ENCODE data around the gene MYH16.
"Not testable (repeated sequence)": the region's sequence is repeated elsewhere in the genome, so short reads cannot be mapped to it uniquely, and the experiment has no call there.

The MYH16 gene

DNA sequence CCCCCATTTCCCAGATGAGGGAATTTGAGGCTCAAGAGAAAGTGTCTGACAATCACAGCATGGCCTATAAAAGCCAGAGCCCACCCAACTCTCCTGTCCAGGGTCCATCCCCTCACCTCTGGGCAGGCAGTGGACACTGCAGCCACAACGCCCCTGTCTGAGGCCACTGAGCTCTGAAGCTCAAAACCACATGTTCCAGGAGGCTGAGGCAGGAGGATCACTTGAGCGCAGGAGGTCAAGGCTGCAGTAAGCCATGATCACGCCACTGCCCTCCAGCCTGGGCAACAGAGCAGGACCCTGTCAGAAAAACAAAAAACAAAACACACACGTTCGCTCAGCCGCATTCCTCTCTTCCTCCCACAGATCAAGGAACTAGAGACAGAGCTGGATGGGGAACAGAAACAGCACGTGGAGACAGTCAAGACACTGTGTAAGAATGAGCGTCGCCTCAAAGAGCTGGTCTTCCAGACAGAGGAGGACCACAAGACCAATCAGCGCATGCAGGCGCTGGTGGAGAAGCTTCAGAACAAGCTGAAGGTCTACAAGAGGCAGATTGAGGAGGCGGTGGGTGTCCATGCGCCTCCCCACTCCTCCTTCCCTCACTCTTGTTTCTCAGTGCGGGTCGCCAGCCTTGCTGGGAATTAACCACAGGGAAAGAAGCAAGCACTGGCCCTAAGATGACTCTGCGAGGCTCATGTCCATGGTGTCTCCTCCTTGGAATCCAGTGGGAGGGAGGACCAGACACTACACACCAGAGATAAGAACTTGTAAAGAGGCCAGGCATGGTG is 33.0 kb downstream of the MYH16 start:
- no peak for DNase-seq (ENCODE audit: low read depth)

DNA sequence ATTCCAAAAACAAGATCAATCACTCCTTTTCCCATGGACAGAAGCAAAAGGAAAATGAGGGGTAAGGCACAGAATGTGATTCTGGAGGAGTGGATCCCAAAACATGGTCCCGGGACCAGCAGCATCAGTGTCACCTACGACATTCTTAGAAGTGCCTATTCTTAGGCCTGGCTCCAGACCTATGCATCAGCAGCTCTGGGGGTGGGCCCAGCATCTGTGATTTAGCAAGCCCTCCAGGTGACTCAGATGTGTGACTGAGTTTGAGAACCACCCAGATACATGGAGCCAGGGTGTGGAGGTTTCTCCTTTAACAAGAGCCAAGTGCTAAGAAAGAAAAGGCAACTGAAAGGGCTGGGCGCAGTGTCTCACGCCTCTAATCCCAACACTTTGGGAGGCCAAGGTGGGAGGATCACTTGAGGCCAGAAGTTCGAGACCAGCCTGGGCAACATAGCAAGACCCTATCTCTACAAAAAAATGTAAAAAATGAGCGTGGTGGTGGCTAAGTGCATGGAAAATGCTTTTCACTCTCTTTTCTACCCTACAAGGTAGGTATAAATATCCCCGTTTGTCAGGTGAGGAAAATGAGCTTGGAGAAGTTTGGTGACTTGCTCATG is 35.9 kb downstream of the MYH16 start:
- DNase-seq (ENCODE audit: low read depth): no peak

DNA sequence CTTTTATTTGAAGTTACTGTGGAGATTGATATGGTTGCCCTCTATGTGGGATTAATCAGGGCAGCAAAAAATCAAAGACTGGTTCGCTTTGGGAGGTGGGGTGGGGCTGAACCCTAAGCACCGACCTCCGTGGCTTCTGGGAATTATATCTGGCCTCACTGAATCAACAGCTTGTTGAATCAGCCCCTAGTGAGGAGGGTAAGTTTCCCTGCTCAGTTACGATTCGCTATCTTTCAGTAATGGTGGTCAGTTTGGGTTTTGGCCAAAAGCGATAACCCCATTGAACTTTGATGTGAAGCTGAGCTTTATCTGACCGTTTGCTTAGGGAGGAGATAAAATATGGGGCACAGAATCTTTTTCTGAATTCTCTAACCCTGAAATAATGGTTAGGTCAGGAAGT is 36.5 kb downstream of the MYH16 start:
- no peak for DNase-seq (ENCODE audit: low read depth)

DNA sequence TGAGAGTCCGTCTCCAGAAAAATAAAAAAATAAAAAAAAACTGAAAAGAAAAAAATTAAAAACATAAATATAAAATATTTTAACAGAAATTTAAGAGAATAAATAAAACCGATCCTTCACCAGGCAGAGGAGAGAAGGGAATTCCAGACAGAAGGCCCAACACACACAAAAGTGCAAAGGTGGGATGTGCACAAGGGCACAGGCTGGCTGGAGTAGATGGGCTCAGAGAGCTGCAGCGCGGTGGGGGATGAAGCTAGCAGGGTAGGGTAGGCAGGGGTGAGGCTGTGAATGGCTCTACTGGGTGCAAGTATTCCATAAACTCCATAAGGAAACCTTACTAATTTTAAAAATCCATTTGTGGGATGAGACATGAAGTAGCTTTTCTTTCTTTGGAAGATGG is 37.4 kb downstream of the MYH16 start:
- DNase-seq (ENCODE audit: low read depth): no peak

DNA sequence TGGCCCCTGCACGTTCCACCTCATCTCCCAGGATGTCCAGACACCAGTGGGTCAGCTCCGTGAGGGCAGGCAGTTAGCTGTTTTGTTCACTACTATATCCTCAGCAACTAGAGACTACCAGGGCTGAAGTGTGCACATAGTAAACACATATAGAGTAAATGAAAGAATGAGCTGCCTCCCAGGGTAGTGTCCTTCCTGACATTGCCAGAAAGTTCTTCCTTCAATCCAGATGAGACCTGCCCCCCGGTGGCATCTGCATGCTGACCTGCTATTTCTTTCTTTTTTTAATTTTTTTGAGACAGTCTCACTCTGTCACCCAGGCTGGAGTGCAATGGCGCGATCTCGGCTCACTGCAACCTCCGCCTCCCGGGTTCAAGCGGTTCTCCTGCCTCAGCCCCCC is 39.1 kb downstream of the MYH16 start:
- no peak for DNase-seq (ENCODE audit: low read depth)

DNA sequence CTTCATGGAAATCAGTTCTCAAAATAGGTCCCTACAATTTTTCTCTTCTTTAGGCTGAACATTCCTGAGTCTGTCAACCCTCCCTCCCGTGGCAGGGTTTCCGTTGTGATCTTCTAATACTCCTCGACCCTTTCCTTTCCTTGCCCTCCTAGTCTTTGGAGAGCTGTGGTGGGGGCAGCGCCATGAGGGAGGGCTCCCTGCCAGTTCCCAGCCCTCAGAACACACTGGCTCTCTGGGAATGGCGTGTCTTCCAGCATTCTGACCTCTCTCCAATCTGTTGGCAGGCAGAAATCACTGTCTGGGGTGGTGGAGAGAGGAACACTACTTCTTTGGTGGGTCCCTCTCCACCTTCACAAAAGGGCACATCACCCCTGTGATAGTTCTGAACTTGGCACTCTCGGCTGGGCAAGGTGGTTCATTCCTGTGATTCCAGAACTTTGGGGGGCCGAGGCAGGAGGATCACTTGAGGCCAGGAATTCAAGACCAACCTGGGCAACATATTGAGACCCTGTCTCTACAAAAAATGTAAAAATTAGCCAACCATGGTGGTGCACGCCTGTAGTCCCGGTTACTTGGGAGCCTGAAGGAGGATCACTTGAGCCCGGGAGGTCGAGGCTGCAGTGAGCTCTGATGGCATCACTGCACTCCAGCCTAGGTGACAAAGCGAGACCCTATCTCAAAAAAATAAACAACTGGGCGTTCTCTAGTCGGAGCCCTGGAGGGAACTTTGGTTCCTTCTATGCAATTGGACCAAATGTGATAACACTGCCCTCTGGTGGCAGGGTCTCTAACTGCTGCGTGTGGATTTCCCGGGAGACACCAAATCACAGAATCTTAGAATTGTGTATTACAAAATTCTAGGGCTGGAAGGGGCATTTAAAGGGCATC is 39.9 kb downstream of the MYH16 start:
- DNase-seq (ENCODE audit: low read depth): peak; percentile 65

DNA sequence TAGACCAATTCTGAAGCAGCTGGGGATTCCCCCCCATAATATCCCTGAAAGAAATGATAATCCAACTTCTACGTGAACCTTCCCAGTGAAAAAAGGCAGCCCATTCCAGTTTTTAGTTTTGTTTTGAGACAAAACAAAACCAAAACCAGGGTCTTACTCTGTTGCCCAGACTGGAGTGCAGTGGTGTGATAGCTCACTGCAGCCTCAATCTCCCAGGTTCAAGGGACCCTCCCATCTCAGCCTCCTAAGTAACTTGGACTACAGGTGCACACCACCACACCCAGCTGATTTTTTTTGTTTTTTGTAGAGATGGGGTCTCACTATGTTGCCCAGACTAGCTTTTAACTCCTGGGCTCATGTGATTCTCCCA is 40.5 kb downstream of the MYH16 start:
- no peak for DNase-seq (ENCODE audit: low read depth)

DNA sequence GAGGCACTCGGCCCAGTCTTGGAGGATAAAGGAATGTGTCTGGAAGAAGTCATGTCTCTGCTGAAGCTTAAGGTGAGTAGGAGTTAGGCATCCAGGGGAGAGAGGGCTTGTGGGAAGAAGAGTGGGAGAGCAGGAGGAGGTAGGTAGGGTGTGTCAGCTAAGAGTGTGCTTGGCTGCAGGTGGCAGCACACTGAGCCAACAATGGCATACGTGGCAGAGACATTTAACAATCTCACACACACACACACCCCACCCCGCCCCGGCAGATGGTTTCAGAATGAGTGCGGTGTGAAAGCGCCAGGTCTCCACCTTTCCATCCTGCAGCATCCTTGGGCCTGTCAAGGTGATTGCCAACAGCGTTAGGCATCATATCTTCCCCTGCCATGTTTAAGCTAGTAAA is 41.9 kb downstream of the MYH16 start:
- DNase-seq (ENCODE audit: low read depth): no peak

DNA sequence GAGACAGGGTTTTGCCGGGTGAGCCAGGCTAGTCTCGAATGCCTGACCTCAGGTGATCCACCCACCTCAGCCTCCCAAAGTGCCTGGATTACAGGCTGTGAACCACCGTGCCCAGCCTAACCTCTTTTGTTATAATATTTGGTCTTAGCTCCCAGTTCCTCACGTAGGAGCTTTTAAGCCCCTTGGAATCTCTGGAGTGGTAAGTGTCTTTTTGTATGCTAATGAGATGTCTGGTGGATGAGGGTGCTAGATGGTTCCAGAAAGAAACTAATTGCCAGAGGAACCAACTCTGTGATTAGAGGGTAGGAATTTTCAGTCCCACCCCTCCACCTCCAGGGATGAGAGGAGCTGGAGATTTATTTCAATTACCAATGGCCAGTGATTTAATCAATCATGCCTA is 47.7 kb downstream of the MYH16 start:
- DNase-seq (ENCODE audit: low read depth): no peak

DNA sequence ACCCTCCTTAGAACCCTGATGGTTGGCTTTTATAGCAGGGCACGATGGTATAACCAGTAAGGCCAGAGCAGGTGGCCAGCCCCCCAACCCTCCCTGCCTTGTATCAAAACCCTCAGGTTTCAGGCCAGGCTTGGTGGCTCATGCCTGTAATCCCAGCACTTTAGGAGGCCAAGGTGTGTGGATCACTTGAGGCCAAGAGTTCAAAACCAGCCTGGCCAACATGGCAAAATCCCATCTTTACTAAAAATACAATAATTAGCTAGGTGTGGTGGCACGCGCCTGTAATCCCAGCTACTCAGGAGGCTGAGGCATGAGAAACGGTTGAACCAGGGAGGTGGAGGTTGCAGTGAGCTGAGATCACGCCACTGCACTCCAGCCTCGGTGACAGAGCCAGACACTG is 50.0 kb downstream of the MYH16 start:
- not testable (repeated sequence) for DNase-seq (ENCODE audit: low read depth)

DNA sequence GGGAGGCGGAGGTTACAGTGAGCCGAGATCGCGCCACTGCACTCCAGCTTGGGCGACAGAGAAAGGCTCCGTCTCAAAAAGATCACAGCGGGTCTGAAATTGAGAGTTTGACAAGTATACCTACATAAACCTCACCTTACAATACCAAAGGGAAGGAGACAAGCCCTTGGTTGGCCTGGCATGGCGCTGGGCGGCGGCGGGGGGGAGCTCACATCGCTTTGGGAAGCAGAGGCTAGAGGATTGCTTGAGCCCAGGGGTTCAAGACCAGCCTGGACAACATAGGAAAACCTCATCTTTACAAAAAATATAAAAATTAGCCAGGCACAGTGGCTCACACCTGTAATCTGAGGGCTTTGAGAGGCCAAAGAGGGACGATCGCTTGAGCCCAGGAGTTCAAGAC is 51.9 kb downstream of the MYH16 start:
- DNase-seq (ENCODE audit: low read depth): no peak

DNA sequence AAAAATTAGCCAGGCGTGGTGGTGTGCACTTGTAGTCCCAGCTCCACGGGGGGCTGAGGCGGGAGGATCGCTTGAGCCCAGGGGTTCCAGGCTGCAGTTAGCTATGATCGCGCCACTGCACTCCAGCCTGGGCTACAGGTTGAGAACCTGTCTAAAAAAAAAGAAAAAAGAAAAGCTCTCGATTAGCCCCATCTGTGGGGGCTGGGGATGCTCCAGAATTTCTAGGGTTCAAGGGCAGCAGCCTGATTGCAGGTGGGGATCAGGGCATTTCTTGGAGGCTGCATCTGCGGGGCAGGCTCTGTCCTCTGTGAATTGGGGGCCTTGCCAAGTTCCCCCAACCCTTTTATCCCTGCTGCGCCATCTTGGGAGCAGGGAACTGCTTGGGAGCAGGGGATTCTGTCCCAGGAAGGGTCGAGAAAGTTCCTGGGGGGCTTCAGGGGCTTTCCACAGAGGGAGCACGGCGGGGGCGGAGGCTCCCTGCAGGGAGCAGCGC is 52.4 kb downstream of the MYH16 start:
- DNase-seq (ENCODE audit: low read depth): no peak

DNA sequence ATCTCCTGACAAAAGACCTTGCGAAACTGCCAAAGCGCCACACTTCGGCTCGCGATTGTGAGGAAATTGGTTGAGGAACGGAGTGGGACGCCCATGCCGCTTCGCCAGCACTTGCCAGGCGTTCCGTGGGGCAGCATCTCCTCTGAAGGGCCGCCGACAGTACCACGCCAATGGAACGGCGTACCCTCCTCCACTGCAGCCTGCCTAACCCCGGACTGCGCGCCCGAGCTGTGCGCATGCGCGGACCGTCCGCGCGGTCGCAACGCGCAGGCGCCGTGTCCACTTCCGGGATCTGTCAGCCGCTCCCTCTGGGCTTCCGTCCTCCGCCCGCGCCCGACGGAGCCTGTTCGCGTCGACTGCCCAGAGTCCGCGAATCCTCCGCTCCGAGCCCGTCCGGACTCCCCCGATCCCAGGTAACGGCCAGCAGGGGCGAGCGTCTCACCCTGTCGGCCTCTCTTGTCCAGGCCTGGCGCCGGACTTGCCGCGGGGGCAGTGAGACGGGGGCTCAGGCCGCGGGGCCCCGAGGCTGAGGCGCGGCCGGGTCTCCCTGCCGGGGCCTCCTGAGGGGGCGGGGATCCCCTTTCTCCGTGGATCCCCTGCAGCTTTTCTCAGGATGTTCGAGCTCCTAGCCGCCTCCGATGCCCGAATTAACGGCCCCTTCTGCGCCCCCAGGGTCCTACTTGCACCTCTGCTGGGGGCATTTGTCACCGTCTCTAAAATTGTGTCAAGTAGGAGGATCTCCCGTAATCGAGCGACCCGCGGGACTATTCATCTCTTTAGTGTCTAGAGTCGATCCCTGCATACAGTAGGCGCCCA is 53.2 kb downstream of the MYH16 start, which contains the start of gene ARPC1A:
Gene ARPC1A, plus strand, starts transcription at position 307 of the 816 bp plus-strand sequence. CDS start 7,456 bp downstream, outside the sequence.
- peak; percentile 90 for DNase-seq (ENCODE audit: low read depth)

DNA sequence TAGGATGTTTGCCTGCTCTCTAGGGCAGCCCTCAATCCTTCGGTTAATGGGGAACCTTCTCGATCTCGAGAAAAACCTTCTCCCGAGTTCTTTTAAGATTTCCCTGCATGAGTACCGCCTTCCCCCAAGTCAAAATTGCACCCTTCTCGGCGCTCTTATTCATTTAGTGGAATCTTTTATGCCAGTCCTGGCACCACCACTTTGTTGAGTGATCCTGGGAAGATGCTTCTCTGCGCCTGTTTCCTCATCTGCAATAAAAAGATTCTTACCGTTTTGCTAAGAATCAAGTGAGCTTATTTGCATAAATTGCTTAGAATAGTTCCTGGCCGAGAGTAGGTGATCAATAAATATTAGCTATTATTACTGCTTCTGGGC is 53.8 kb downstream of the MYH16 start:
- DNase-seq (ENCODE audit: low read depth): no peak

DNA sequence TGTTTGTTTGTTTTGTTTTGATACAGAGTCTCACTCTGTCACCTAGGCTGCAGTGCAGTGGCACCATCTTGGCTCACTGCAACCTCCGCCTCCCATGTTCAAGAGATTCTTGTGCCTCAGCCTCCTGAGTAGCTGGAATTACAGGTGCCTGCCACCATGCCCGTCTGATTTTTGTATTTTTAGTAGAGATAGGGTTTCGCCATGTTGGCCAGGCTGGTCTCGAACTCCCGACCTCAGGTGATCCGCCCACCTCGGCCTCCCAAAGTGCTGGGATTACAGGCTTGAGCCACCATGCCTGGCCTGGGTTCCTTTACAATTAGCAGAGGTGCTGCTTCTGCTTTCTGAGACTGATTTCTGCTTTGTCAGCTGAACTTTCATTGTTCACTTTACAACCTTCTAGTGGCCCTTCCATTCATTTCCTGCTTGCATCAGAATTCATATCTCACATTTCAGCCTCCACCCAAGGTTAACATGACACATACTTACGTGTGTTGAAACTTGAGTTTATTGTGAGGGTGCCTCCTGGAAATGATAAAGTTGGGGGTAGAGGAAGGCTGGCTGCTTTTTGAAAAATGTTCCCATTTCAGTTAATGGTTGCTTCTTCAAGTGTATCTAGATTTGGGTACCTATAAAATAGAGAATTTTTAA is 57.8 kb downstream of the MYH16 start:
- not testable (repeated sequence) for DNase-seq (ENCODE audit: low read depth)

DNA sequence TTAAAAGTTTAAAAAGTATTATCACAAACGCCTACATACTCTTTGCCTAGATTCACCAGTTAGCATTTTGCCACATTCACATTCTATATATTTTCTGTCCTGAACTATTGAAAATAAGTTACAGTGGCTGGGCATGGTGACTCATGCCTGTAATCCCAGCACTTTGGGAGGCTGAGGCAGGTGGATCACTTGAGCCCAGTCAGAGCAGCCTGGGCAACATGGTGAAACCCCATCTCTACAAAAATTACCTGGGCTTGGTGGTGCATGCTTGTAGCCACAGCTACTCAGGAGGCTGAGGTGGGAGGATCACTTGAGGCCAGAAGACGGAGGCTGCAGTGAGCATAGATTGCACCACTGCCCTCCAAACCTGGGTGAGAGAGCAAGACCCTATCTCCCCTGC is 58.4 kb downstream of the MYH16 start:
- DNase-seq (ENCODE audit: low read depth): no peak

DNA sequence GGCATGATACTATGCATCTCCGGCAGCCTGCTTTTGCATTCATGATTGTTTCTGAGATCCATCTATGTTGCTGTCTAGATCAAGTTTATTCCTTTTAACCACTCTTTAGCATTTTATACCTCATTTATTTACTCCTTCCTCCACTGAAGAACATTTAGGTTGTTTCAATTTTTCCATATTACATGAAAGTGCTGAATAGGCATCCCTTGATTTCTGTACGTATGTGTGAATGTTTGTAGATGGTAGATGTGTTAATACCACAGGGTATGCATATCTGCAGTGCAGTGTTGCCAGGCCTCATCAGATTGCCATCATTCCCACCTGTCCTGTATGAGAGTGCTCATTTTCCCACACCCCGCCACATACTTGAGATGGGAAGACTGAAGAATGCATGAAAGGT is 67.0 kb downstream of the MYH16 start:
- no peak for DNase-seq (ENCODE audit: low read depth)

DNA sequence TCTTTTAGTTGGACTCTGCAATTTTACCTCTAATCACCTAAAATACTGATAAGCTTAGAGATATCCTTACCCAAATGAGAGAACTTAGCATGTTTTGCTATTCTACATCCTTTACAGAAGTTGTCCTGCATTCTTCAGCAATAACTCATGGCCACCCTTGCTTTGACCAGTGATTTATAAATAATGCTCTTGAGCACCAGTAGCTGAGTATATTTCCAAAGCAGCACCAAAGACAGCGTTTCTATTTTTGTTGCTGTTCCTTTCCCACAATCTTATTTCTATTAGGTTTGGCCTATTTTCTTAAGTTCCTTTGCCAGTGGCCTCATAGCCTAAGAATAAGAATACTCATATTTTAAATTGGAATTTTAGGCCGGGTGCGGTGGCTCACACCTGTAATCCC is 68.0 kb downstream of the MYH16 start:
- no peak for DNase-seq (ENCODE audit: low read depth)

DNA sequence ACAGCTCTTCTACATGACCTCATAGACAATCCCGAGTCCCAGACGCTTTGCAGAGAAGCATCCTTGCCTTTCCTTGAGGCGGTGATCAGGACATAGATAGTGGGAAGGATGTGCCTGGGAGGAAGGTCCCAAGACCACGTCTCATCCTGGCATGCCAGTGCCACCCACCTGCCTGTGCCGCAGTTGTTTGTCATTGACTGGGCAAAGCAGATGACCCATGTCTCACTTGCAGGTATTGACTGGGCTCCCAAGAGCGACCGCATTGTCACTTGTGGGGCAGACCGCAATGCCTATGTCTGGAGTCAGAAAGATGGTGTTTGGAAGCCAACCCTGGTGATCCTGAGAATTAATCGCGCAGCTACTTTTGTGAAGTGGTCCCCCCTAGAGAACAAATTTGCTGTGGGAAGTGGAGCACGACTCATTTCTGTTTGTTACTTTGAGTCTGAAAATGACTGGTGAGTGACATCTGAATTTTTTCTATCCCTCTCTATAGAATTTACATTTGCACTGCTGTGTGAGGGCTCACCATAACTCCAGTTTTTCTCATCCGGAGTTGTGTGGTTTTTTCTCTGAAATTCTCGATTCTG is 71.5 kb downstream of the MYH16 start:
- DNase-seq (ENCODE audit: low read depth): no peak

DNA sequence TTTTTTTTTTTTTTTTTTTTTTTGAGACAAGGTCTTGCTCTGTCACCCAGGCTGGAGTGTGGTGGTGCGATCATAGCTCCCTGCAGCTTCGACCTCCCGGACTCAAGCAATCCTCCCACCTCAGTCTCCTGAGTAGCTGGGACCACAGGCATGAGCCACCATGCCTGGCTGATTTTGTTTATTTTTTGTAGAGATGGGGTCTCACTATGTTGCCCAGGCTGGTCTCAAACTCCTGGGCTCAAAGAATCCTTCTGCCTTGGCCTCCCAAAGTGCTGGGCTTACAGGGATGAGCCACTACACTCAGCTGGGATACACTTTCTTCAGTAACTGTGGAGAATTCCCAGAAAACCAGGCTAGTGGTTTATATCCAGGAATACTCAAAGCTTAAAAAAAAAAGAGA is 78.0 kb downstream of the MYH16 start:
- DNase-seq (ENCODE audit: low read depth): not testable (repeated sequence)

DNA sequence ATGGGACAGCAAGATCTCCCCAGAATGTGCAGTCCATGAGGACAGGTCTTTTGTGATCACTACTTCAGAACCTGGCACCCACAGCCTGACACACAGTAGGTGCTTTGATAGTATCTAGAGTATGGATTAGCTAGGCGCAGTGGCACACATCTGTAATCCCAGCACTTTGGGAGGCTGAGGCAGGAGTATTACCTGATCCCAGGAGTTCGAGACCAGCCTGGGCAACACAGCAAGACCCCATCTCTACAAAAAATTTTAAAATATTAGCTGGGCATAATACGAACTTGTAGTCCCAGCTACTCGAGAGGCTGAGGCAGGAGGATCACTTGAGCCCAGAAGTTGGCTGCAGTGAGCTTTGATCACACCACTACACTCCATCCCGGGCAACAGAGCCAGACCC is 79.6 kb downstream of the MYH16 start:
- no peak for DNase-seq (ENCODE audit: low read depth)

Measured in activated T-cell treated with anti-CD3 and anti-CD28 coated beads for 24 hours (primary cell).